Islet precursor cell (in vitro differentiated cells): ENCODE measurements around the gene CNDP1.
"Not testable (repeated sequence)": the region's sequence is repeated elsewhere in the genome, so short reads cannot be mapped to it uniquely, and the experiment has no call there.

Experiments used
- DNase-seq: peaks from one replicate; pipeline ENCODE4 v3.0.0-alpha.2; 2018

The CNDP1 gene

GRCh38 chr18:74534150-74534969 is at the start of gene CNDP1:
Gene CNDP1 (plus strand): TSS chr18:74534500. CDS start chr18:74534668, 168 bp downstream.
- DNase-seq = peak; percentile 27

GRCh38 chr18:74486119-74486849 is 48.0 kb upstream of the CNDP1 start:
- no peak for DNase-seq

- no peak for DNase-seq
These were observed 45.9 kb upstream of the CNDP1 start for GRCh38 chr18:74488354-74488753.

GRCh38 chr18:74488864-74489263 is 45.4 kb upstream of the CNDP1 start:
- DNase-seq = no peak

GRCh38 chr18:74489676-74490075 is 44.6 kb upstream of the CNDP1 start:
- no peak for DNase-seq

- DNase-seq = no peak
These were observed 42.0 kb upstream of the CNDP1 start for GRCh38 chr18:74492259-74492658.

GRCh38 chr18:74493689-74494088 is 40.6 kb upstream of the CNDP1 start:
- DNase-seq = peak; percentile 80

- no peak for DNase-seq
These were observed 39.8 kb upstream of the CNDP1 start for GRCh38 chr18:74494514-74494913.

- DNase-seq = peak; percentile 100
These were observed 38.5 kb upstream of the CNDP1 start, which contains the start of gene CNDP2 for GRCh38 chr18:74495581-74496507. Gene CNDP2 (plus strand): TSS chr18:74496363. CDS start chr18:74499974, 3,611 bp downstream.

- peak; percentile 83 for DNase-seq
These were observed 37.6 kb upstream of the CNDP1 start for GRCh38 chr18:74496508-74497323.

- DNase-seq = no peak
These were observed 37.0 kb upstream of the CNDP1 start for GRCh38 chr18:74497324-74497676.

- peak; percentile 36 for DNase-seq
These were observed 36.5 kb upstream of the CNDP1 start for GRCh38 chr18:74497778-74498177.

- peak; percentile 57 for DNase-seq
These were observed 35.3 kb upstream of the CNDP1 start for GRCh38 chr18:74498712-74499627.

GRCh38 chr18:74499633-74500032 is 34.7 kb upstream of the CNDP1 start:
- peak; percentile 85 for DNase-seq

GRCh38 chr18:74500372-74500771 is 33.9 kb upstream of the CNDP1 start:
- no peak for DNase-seq

GRCh38 chr18:74500774-74501173 is 33.5 kb upstream of the CNDP1 start:
- DNase-seq = not testable (repeated sequence)

GRCh38 chr18:74501386-74501785 is 32.9 kb upstream of the CNDP1 start:
- peak; percentile 87 for DNase-seq

- DNase-seq = no peak
These were observed 31.2 kb upstream of the CNDP1 start for GRCh38 chr18:74503137-74503536.

- peak; percentile 38 for DNase-seq
These were observed 28.5 kb upstream of the CNDP1 start for GRCh38 chr18:74505776-74506175.

- peak; percentile 35 for DNase-seq
These were observed 27.7 kb upstream of the CNDP1 start for GRCh38 chr18:74506448-74507084.
